ENCODE data around the gene TUBB2A. TPM values are rescaled to one million over a fixed set of nuclear protein-coding genes. Genes with fewer than 3 reads are reported as not detected.

TUBB2A gene
- total and polyA plus RNA-seq, 10 donors, result 4.3 to 13.7 (median 7.1) TPM

GRCh38 chr6:3135668-3136291, 21.6 kb downstream of the TUBB2A start:
- no peak overlapping the region for H3K4me3 ChIP-seq
- intact Hi-C loops (cut with DNase I; ENCODE audit: low total_unique reads), result no loop called here
- no peaks in the 10 kb centered on the region for H3K27me3 ChIP-seq (replicated peaks in 1 of 7)
- DNase-seq, result no peak
- peaks cover 0 to 20% (median 12%) of the 10 kb centered on the region in 6 donors for H3K4me1 ChIP-seq
- H3K36me3 ChIP-seq, result peaks cover 0 to 75% (median 17%) of the 10 kb centered on the region in 6 donors
- no peak overlapping the region for H3K27ac ChIP-seq
- WGBS, 5 donors, result 93 to 97% (median 95%) methylated on average over 13 of the region's 13 CpGs
- TF ChIP-seq, protein P1, sequence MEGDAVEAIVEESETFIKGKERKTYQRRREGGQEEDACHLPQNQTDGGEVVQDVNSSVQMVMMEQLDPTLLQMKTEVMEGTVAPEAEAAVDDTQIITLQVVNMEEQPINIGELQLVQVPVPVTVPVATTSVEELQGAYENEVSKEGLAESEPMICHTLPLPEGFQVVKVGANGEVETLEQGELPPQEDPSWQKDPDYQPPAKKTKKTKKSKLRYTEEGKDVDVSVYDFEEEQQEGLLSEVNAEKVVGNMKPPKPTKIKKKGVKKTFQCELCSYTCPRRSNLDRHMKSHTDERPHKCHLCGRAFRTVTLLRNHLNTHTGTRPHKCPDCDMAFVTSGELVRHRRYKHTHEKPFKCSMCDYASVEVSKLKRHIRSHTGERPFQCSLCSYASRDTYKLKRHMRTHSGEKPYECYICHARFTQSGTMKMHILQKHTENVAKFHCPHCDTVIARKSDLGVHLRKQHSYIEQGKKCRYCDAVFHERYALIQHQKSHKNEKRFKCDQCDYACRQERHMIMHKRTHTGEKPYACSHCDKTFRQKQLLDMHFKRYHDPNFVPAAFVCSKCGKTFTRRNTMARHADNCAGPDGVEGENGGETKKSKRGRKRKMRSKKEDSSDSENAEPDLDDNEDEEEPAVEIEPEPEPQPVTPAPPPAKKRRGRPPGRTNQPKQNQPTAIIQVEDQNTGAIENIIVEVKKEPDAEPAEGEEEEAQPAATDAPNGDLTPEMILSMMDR (IDR thresholded peaks at IDR 0.05 in 8 of 11, conservative IDR thresholded peaks at IDR 0.05 in 3 of 11), result no peak
- TF ChIP-seq POLR2A (IDR thresholded peaks at IDR 0.05) (no peak), POLR2AphosphoS5 (IDR thresholded peaks at IDR 0.05) (no peak)
- H3K9me3 ChIP-seq, result no peaks in the 10 kb centered on the region

DNA sequence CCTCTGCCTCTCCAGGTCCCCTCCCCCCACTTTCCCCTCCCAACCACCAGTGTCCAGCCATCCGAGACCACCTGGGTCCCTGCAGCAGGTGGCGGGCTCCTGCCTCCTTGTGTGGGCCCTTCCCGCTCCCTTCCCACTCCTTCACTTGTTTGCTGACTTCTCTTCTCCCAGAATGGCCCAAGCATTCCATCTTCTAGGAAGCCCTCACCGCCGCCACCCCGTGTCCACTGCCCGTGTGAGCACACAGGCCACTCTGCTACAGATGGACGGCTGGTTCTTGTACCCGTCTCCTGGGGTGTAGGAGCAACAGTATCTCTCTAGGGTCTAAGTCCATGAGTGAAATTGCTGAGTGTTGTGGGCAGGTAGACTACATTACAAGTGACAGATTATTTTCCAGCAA, 23.8 kb downstream of the TUBB2A start:
- WGBS, 5 donors, result 93 to 97% (median 96%) methylated on average over 9 of the region's 9 CpGs
- Histone ChIP-seq H3K4me3 (no peak overlapping the region), H3K4me1 (peaks cover 0 to 4% (median 1%) of the 10 kb centered on the region in 6 donors), H3K36me3 (peaks cover 0 to 76% (median 11%) of the 10 kb centered on the region in 6 donors), H3K27me3 (replicated peaks in 1 of 7) (no peaks in the 10 kb centered on the region), H3K27ac (no peak overlapping the region), H3K9me3 (no peaks in the 10 kb centered on the region)
- intact Hi-C loops (cut with DNase I; ENCODE audit: low total_unique reads), result no loop called here
- DNase-seq, result no peak
- no peak for TF ChIP-seq POLR2A (IDR thresholded peaks at IDR 0.05)
- no peak for TF ChIP-seq POLR2AphosphoS5 (IDR thresholded peaks at IDR 0.05)
- TF ChIP-seq, protein P1 (IDR thresholded peaks at IDR 0.05 in 8 of 11, conservative IDR thresholded peaks at IDR 0.05 in 3 of 11), result no peak

- DNase-seq, result no peak
- WGBS, 5 donors, result 91 to 97% (median 94%) methylated on average over 15 of the region's 15 CpGs
- intact Hi-C loops (cut with DNase I; ENCODE audit: low total_unique reads), result no loop called here
- Histone ChIP-seq H3K4me3 (no peak overlapping the region), H3K9me3 (no peaks in the 10 kb centered on the region), H3K27me3 (replicated peaks in 1 of 7) (no peaks in the 10 kb centered on the region), H3K36me3 (peaks cover 0 to 61% (median 0%) of the 10 kb centered on the region in 6 donors), H3K4me1 (peaks cover 0 to 5% (median 0%) of the 10 kb centered on the region in 6 donors), H3K27ac (no peak overlapping the region)
- TF ChIP-seq, protein P1 (IDR thresholded peaks at IDR 0.05 in 8 of 11, conservative IDR thresholded peaks at IDR 0.05 in 3 of 11), result no peak
- TF ChIP-seq POLR2AphosphoS5 (IDR thresholded peaks at IDR 0.05) (no peak), POLR2A (IDR thresholded peaks at IDR 0.05) (no peak)
These were observed 25.6 kb downstream of the TUBB2A start for GRCh38 chr6:3131695-3132094.

DNA sequence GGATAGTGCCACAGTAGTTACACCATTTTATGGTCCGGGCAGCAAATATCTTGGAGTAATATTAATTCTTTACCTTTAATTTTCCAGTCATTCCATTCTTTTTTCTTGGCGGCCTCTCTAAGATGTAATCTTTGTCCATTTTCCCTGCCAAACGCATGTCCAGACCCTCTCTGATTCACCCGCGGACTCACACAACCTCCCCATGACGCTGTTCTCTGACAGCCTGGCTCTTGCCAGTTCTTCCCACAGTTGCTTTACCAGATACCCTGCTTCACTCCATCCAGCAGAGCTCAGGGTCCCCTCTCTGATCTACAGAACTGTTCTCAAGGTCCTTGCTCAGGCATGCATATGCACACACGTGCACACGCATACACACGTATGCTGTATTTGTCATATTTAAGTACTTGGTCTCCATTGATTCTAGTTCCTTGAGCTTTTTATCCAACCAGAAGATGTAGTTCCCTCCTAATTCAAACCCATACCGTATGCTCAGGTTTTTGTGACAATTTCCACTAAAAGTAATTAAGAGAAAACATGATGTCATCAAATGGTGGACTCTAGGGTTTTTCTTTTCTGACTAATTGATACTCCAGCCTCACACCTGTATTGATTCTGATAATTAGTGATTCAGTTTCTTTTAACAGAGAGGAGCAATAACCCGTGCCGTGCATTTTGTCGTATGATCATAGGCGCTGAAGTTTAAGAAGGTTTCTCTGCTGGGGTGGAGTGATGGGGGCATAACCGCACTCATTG, 28.8 kb downstream of the TUBB2A start:
- no peak for DNase-seq
- intact Hi-C loops (cut with DNase I; ENCODE audit: low total_unique reads), result loop anchor here (5.0 kb wide), 1 partner anchor 124 kb away; no protein-coding TSS in a partner anchor

More for the DNA sequence above, 28.8 kb downstream of the TUBB2A start:
- H3K9me3 ChIP-seq, result no peaks in the 10 kb centered on the region
- no peak overlapping the region for H3K27ac ChIP-seq
- 95 to 96% (median 95%) methylated on average over 15 of the region's 15 CpGs for WGBS, 5 donors
- H3K36me3 ChIP-seq, result peaks cover 0 to 48% (median 0%) of the 10 kb centered on the region in 6 donors
- H3K4me1 ChIP-seq, result peaks cover 0 to 13% (median 2%) of the 10 kb centered on the region in 6 donors
- TF ChIP-seq POLR2AphosphoS5 (IDR thresholded peaks at IDR 0.05) (no peak), POLR2A (IDR thresholded peaks at IDR 0.05) (no peak)
- TF ChIP-seq, protein P1 (IDR thresholded peaks at IDR 0.05 in 8 of 11, conservative IDR thresholded peaks at IDR 0.05 in 3 of 11), result no peak
- H3K27me3 ChIP-seq (replicated peaks in 1 of 7), result no peaks in the 10 kb centered on the region
- H3K4me3 ChIP-seq, result no peak overlapping the region
